ENCODE results near the gene KCNIP2.

Gene KCNIP2

GRCh38 chr10:101887775-101888174, 44.2 kb upstream of the KCNIP2 start:
- no peak overlapping the region for H3K4me2 ChIP-seq
- H2AFZ ChIP-seq (ENCODE audit: low read depth) = no peak overlapping the region
- no peak for TF ChIP-seq CTCF (conservative IDR thresholded peaks at IDR 0.05; ENCODE audit: low read depth, low read length)
- H3K4me3 ChIP-seq (IDR thresholded peaks at IDR 0.05; ENCODE audit: insufficient read depth, low read depth, low read length) = no peak overlapping the region
- no peaks in the 10 kb centered on the region for H3K36me3 ChIP-seq (ENCODE audit: insufficient read depth)
- H3K27me3 ChIP-seq (ENCODE audit: insufficient read depth, low read depth) = no peaks in the 10 kb centered on the region
- H3K4me1 ChIP-seq (ENCODE audit: low read depth, poor library complexity, severe bottlenecking) = no peaks in the 10 kb centered on the region
- no peak overlapping the region for H3K9ac ChIP-seq
- H4K20me1 ChIP-seq (ENCODE audit: insufficient read depth) = no peaks in the 10 kb centered on the region
- no peaks in the 10 kb centered on the region for H3K79me2 ChIP-seq (ENCODE audit: insufficient read depth, low read depth)
- no peak overlapping the region for H3K27ac ChIP-seq

GRCh38 chr10:101886521-101887312, 43.1 kb upstream of the KCNIP2 start:
- Histone ChIP-seq H3K27me3 (ENCODE audit: insufficient read depth, low read depth) (no peaks in the 10 kb centered on the region), H3K36me3 (ENCODE audit: insufficient read depth) (no peaks in the 10 kb centered on the region), H3K4me3 (IDR thresholded peaks at IDR 0.05; ENCODE audit: insufficient read depth, low read depth, low read length) (no peak overlapping the region), H4K20me1 (ENCODE audit: insufficient read depth) (no peaks in the 10 kb centered on the region), H3K79me2 (ENCODE audit: insufficient read depth, low read depth) (no peaks in the 10 kb centered on the region), H3K4me2 (no peak overlapping the region), H3K4me1 (ENCODE audit: low read depth, poor library complexity, severe bottlenecking) (no peaks in the 10 kb centered on the region), H2AFZ (ENCODE audit: low read depth) (no peak overlapping the region), H3K27ac (no peak overlapping the region), H3K9ac (no peak overlapping the region)
- TF ChIP-seq CTCF (conservative IDR thresholded peaks at IDR 0.05; ENCODE audit: low read depth, low read length) = no peak

GRCh38 chr10:101881036-101881774, 37.6 kb upstream of the KCNIP2 start:
- TF ChIP-seq CTCF (conservative IDR thresholded peaks at IDR 0.05; ENCODE audit: low read depth, low read length) = no peak
- Histone ChIP-seq H2AFZ (ENCODE audit: low read depth) (no peak overlapping the region), H3K4me1 (ENCODE audit: low read depth, poor library complexity, severe bottlenecking) (no peaks in the 10 kb centered on the region)

GRCh38 chr10:101880232-101880573, 36.6 kb upstream of the KCNIP2 start:
- no peaks in the 10 kb centered on the region for H3K36me3 ChIP-seq (ENCODE audit: insufficient read depth)

More at GRCh38 chr10:101881036-101881774, 37.6 kb upstream of the KCNIP2 start:
- Histone ChIP-seq H3K36me3 (ENCODE audit: insufficient read depth) (no peaks in the 10 kb centered on the region), H3K4me2 (no peak overlapping the region), H3K27me3 (ENCODE audit: insufficient read depth, low read depth) (no peaks in the 10 kb centered on the region), H3K4me3 (IDR thresholded peaks at IDR 0.05; ENCODE audit: insufficient read depth, low read depth, low read length) (no peak overlapping the region), H3K9ac (no peak overlapping the region), H3K79me2 (ENCODE audit: insufficient read depth, low read depth) (no peaks in the 10 kb centered on the region), H3K27ac (no peak overlapping the region), H4K20me1 (ENCODE audit: insufficient read depth) (no peaks in the 10 kb centered on the region)

More at GRCh38 chr10:101880232-101880573, 36.6 kb upstream of the KCNIP2 start:
- H3K4me1 ChIP-seq (ENCODE audit: low read depth, poor library complexity, severe bottlenecking) = no peaks in the 10 kb centered on the region
- no peaks in the 10 kb centered on the region for H3K27me3 ChIP-seq (ENCODE audit: insufficient read depth, low read depth)
- H3K27ac ChIP-seq = no peak overlapping the region
- H3K79me2 ChIP-seq (ENCODE audit: insufficient read depth, low read depth) = no peaks in the 10 kb centered on the region
- H4K20me1 ChIP-seq (ENCODE audit: insufficient read depth) = no peaks in the 10 kb centered on the region
- H3K4me2 ChIP-seq = no peak overlapping the region
- no peak overlapping the region for H3K4me3 ChIP-seq (IDR thresholded peaks at IDR 0.05; ENCODE audit: insufficient read depth, low read depth, low read length)
- no peak for TF ChIP-seq CTCF (conservative IDR thresholded peaks at IDR 0.05; ENCODE audit: low read depth, low read length)
- no peak overlapping the region for H3K9ac ChIP-seq
- no peak overlapping the region for H2AFZ ChIP-seq (ENCODE audit: low read depth)
